ENCODE measurements around the gene PHLDB2.

Gene PHLDB2

GRCh38 chr3:111921181-111921580, 62.1 kb downstream of the PHLDB2 start:
- DNase-seq (no peak), ATAC-seq (no peak)
- no peak overlapping the region for H3K27ac Mint-ChIP-seq
- H3K27me3 Mint-ChIP-seq, result no peaks in the 10 kb centered on the region
- no peaks in the 10 kb centered on the region for H3K9me3 Mint-ChIP-seq
- no peaks in the 10 kb centered on the region for H3K4me1 Mint-ChIP-seq
- no peak overlapping the region for H3K4me3 Mint-ChIP-seq

GRCh38 chr3:111923095-111923771, 64.2 kb downstream of the PHLDB2 start:
- Mint-ChIP-seq H3K27me3 (no peaks in the 10 kb centered on the region), H3K9me3 (no peaks in the 10 kb centered on the region), H3K27ac (peak overlapping the region in 1 of 2 donors; percentile 5), H3K4me1 (no peaks in the 10 kb centered on the region), H3K4me3 (no peak overlapping the region)
- no peak for ATAC-seq
- no peak for DNase-seq

- DNase-seq (no peak), ATAC-seq (no peak)
- Mint-ChIP-seq H3K4me1 (no peaks in the 10 kb centered on the region), H3K27ac (no peak overlapping the region), H3K4me3 (no peak overlapping the region), H3K9me3 (no peaks in the 10 kb centered on the region), H3K27me3 (no peaks in the 10 kb centered on the region)
Observed at GRCh38 chr3:111923806-111924205, 64.7 kb downstream of the PHLDB2 start.

GRCh38 chr3:111924283-111924682, 65.2 kb downstream of the PHLDB2 start:
- DNase-seq, result no peak
- H3K9me3 Mint-ChIP-seq, result no peaks in the 10 kb centered on the region
- no peaks in the 10 kb centered on the region for H3K4me1 Mint-ChIP-seq
- no peak overlapping the region for H3K4me3 Mint-ChIP-seq
- no peak overlapping the region for H3K27ac Mint-ChIP-seq
- no peak for ATAC-seq
- H3K27me3 Mint-ChIP-seq, result no peaks in the 10 kb centered on the region

GRCh38 chr3:111926266-111926676, 67.2 kb downstream of the PHLDB2 start:
- Mint-ChIP-seq H3K4me3 (no peak overlapping the region), H3K4me1 (no peaks in the 10 kb centered on the region), H3K27ac (no peak overlapping the region), H3K9me3 (no peaks in the 10 kb centered on the region), H3K27me3 (no peaks in the 10 kb centered on the region)
- no peak for DNase-seq
- ATAC-seq, result no peak

GRCh38 chr3:111928613-111929012, 69.5 kb downstream of the PHLDB2 start:
- H3K4me1 Mint-ChIP-seq, result no peaks in the 10 kb centered on the region
- no peaks in the 10 kb centered on the region for H3K27me3 Mint-ChIP-seq
- no peak overlapping the region for H3K4me3 Mint-ChIP-seq
- no peak for DNase-seq
- no peaks in the 10 kb centered on the region for H3K9me3 Mint-ChIP-seq
- H3K27ac Mint-ChIP-seq, result no peak overlapping the region
- ATAC-seq, result no peak

GRCh38 chr3:111929484-111929883, 70.4 kb downstream of the PHLDB2 start:
- H3K4me3 Mint-ChIP-seq, result no peak overlapping the region
- no peak overlapping the region for H3K27ac Mint-ChIP-seq
- DNase-seq (no peak), ATAC-seq (no peak)
- H3K9me3 Mint-ChIP-seq, result no peaks in the 10 kb centered on the region
- no peaks in the 10 kb centered on the region for H3K27me3 Mint-ChIP-seq
- no peaks in the 10 kb centered on the region for H3K4me1 Mint-ChIP-seq

- Mint-ChIP-seq H3K27me3 (no peaks in the 10 kb centered on the region), H3K9me3 (no peaks in the 10 kb centered on the region), H3K4me1 (no peaks in the 10 kb centered on the region), H3K4me3 (no peak overlapping the region), H3K27ac (no peak overlapping the region)
- ATAC-seq, result no peak
- no peak for DNase-seq
Observed at GRCh38 chr3:111932946-111933345, 73.9 kb downstream of the PHLDB2 start.

- Mint-ChIP-seq H3K27me3 (no peaks in the 10 kb centered on the region), H3K4me1 (no peaks in the 10 kb centered on the region), H3K9me3 (no peaks in the 10 kb centered on the region), H3K27ac (peak overlapping the region in 1 of 2 donors; percentile 49), H3K4me3 (no peak overlapping the region)
- ATAC-seq (no peak), DNase-seq (no peak)
Observed at GRCh38 chr3:111936191-111936841, 77.3 kb downstream of the PHLDB2 start.

GRCh38 chr3:111936967-111937366, 77.9 kb downstream of the PHLDB2 start:
- Mint-ChIP-seq H3K27ac (no peak overlapping the region), H3K4me1 (no peaks in the 10 kb centered on the region), H3K4me3 (no peak overlapping the region), H3K27me3 (no peaks in the 10 kb centered on the region), H3K9me3 (no peaks in the 10 kb centered on the region)
- ATAC-seq, result no peak
- DNase-seq, result no peak

- H3K27me3 Mint-ChIP-seq, result no peaks in the 10 kb centered on the region
- H3K4me1 Mint-ChIP-seq, result no peaks in the 10 kb centered on the region
- no peak overlapping the region for H3K4me3 Mint-ChIP-seq
- DNase-seq (no peak), ATAC-seq (no peak)
- H3K27ac Mint-ChIP-seq, result no peak overlapping the region
- no peaks in the 10 kb centered on the region for H3K9me3 Mint-ChIP-seq
Observed at GRCh38 chr3:111937871-111938270, 78.8 kb downstream of the PHLDB2 start.

- H3K9me3 Mint-ChIP-seq, result no peaks in the 10 kb centered on the region
- no peaks in the 10 kb centered on the region for H3K4me1 Mint-ChIP-seq
- no peaks in the 10 kb centered on the region for H3K27me3 Mint-ChIP-seq
- no peak for DNase-seq
- H3K27ac Mint-ChIP-seq, result no peak overlapping the region
- no peak for ATAC-seq
- H3K4me3 Mint-ChIP-seq, result no peak overlapping the region
Observed at GRCh38 chr3:111939873-111940272, 80.8 kb downstream of the PHLDB2 start.

GRCh38 chr3:111943533-111943932, 84.5 kb downstream of the PHLDB2 start:
- no peaks in the 10 kb centered on the region for H3K9me3 Mint-ChIP-seq
- no peak for ATAC-seq

GRCh38 chr3:111944372-111944771, 85.3 kb downstream of the PHLDB2 start:
- H3K4me3 Mint-ChIP-seq, result no peak overlapping the region
- H3K4me1 Mint-ChIP-seq, result no peaks in the 10 kb centered on the region
- DNase-seq (no peak), ATAC-seq (no peak)
- H3K27me3 Mint-ChIP-seq, result no peaks in the 10 kb centered on the region
- H3K27ac Mint-ChIP-seq, result no peak overlapping the region
- no peaks in the 10 kb centered on the region for H3K9me3 Mint-ChIP-seq

More at GRCh38 chr3:111943533-111943932, 84.5 kb downstream of the PHLDB2 start:
- Mint-ChIP-seq H3K27ac (no peak overlapping the region), H3K4me3 (no peak overlapping the region), H3K27me3 (no peaks in the 10 kb centered on the region), H3K4me1 (no peaks in the 10 kb centered on the region)
- DNase-seq, result no peak

- ATAC-seq (no peak), DNase-seq (no peak)
- Mint-ChIP-seq H3K27me3 (no peaks in the 10 kb centered on the region), H3K9me3 (no peaks in the 10 kb centered on the region), H3K4me3 (no peak overlapping the region), H3K4me1 (no peaks in the 10 kb centered on the region), H3K27ac (no peak overlapping the region)
Observed at GRCh38 chr3:111947231-111947630, 88.2 kb downstream of the PHLDB2 start.

- ATAC-seq, result no peak
- Mint-ChIP-seq H3K27ac (no peak overlapping the region), H3K27me3 (no peaks in the 10 kb centered on the region)
Observed at GRCh38 chr3:111948786-111949185, 89.7 kb downstream of the PHLDB2 start.

GRCh38 chr3:111949712-111950111, 90.6 kb downstream of the PHLDB2 start:
- no peaks in the 10 kb centered on the region for H3K4me1 Mint-ChIP-seq
- no peak for ATAC-seq
- H3K4me3 Mint-ChIP-seq, result no peak overlapping the region
- no peak overlapping the region for H3K27ac Mint-ChIP-seq
- no peak for DNase-seq
- H3K27me3 Mint-ChIP-seq, result no peaks in the 10 kb centered on the region
- H3K9me3 Mint-ChIP-seq, result no peaks in the 10 kb centered on the region

More at GRCh38 chr3:111948786-111949185, 89.7 kb downstream of the PHLDB2 start:
- no peaks in the 10 kb centered on the region for H3K9me3 Mint-ChIP-seq
- DNase-seq, result no peak
- no peaks in the 10 kb centered on the region for H3K4me1 Mint-ChIP-seq
- H3K4me3 Mint-ChIP-seq, result no peak overlapping the region
